GM18505 (cell line): ENCODE measurements around the gene TMEM120A.
"Not testable (repeated sequence)": the region's sequence is repeated elsewhere in the genome, so short reads cannot be mapped to it uniquely, and the experiment has no call there.

Experiments used
- ATAC-seq: cut with Tn5 transposase; IDR thresholded peaks from one replicate; pipeline ENCODE4 v1.9.1; 2021; ENCODE audit not compliant: unreplicated experiment
- POLR2A ChIP-seq: IDR thresholded peaks from 4 replicates; pipeline ENCODE4 v1.6.1; 2011; ENCODE audit warnings: borderline replicate concordance; ENCODE audit not compliant: insufficient read depth, insufficient read length; ENCODE audit errors: extremely low read depth

Gene TMEM120A

DNA sequence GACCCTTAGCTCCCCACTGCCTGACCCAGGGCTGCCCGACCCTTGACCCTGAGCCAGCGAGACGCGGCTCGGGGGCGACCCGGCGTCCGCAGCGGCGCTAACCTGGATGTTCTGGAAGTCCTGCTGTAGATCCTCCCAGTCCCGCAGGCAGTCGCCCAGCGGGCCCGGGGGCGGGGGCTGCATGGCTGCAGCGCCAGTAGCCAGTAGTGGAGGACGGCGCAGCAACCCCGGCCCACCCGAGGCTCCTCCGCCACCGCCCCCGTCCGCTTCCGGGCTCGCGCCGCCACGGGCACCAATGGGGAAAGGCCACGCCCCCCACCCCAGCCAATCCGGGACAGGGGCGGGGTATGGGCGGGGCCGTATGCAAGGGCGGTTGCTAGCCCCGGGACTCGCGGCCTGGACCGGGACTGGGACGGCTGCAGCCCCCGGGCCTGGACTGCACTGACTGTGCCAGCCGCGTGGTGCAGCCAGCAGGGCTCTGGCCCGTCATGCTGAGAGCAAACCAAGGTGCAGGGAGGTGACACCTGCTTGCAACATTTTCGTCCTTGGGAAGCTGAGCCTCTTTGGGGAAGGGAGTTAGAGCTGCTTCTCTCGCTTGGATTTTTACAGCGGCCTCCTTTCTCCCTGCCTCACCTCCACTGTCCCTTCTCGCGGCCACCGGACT lies at the start of gene TMEM120A:
Gene TMEM120A, minus strand, starts transcription at position 208 of the 664 bp plus-strand sequence. Its CDS starts 25 bp downstream, at position 183.
- peak; percentile 93 for ATAC-seq
- TF ChIP-seq POLR2A = peak; percentile 62

DNA sequence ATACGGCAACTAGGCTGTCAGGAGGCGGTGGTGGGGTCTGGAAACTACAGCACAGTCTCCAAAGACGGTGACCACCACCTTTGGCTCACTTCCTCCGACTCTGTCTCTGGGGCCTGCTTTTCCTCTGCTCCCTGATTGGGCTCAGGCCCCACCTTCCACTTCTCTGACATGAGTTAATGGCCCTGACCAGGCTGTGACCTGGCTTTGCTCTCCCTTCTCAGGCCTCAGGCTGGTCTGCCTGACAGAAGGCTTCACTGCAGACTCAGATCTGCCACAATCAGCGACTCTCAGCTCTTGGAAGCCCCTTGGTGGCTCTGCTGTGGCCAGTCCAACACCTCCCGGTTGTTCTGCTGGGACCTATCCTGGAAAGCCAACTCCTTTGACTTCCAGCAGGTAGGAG lies 45.7 kb upstream of the TMEM120A start:
- no peak for TF ChIP-seq POLR2A
- no peak for ATAC-seq

DNA sequence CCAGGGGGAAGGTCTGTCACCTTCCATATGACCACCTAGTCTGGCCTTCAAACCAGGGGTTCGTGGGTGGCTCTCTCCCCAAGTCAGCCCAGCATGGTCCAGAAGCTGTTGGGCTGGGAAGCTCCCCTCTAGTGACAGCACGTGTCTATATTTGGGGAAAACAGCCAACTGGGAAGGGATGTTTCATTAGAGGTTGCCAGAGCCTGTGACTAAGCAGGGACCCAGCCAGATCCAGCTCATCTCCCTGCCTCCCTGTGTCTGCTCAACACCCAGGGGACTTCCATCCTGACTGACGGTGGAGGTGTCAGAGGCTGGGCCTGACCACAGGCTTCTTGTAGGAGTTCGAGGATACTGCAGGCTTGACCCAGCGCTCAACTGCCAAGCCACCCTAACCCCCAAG lies 42.9 kb upstream of the TMEM120A start:
- no peak for ATAC-seq
- TF ChIP-seq POLR2A = no peak

DNA sequence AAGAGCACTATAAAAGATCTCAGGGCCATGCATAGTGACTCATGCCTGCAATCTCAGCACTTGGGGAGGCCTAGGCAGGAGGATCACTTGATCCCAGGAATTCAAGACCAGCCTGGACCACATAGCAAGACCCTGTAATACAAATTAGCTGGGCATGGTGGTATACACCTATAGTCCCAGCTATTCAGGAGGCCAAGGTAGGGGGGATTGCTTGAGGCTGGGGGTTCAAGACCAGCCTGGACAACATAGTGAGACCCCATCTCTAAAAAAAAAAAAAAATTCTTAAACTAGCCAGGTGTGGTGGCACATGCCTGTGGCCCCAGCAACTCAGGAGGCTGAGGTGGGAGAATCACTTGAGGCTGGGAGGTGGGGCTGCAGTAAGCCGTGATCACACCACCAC lies 37.6 kb upstream of the TMEM120A start:
- ATAC-seq = no peak
- no peak for TF ChIP-seq POLR2A

DNA sequence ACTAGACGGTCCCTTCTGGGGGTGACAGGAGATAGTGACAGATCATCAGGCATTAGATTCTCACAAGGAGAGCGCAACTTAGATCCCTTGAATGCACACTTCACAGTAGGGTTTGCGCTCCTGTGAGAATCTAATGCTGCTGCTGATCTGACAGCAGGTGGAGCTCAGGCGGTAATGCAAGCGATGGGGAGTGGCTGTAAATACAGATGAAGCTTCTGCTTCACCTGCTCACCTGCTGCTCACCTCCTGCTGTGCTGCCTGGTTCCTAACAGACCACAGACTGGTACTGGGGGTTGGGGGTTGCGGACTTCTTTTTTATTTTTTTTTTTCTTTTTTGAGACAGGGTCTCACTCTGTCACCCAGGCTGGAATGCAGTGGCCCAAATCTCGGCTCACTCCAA lies 35.3 kb upstream of the TMEM120A start:
- not testable (repeated sequence) for ATAC-seq

DNA sequence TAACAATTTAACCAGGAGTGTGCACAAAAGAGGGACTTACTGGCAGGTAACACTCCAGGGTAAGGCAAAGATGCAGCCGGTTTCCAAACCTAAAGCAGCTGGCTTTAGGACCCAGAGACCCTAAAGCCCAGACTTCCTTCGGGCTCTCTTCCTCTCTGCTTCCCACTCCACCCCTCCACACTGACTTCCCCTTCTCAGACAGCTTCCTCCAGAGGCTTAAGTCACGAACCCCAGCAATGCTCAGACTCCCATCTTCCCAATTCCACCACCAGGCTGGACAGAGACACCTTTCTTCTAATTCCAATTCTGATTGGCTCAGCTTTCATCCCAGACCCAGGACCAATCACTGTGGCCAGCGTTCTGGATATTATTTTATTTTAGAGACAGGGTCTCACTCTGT lies 28.6 kb upstream of the TMEM120A start:
- ATAC-seq = no peak
- no peak for TF ChIP-seq POLR2A

DNA sequence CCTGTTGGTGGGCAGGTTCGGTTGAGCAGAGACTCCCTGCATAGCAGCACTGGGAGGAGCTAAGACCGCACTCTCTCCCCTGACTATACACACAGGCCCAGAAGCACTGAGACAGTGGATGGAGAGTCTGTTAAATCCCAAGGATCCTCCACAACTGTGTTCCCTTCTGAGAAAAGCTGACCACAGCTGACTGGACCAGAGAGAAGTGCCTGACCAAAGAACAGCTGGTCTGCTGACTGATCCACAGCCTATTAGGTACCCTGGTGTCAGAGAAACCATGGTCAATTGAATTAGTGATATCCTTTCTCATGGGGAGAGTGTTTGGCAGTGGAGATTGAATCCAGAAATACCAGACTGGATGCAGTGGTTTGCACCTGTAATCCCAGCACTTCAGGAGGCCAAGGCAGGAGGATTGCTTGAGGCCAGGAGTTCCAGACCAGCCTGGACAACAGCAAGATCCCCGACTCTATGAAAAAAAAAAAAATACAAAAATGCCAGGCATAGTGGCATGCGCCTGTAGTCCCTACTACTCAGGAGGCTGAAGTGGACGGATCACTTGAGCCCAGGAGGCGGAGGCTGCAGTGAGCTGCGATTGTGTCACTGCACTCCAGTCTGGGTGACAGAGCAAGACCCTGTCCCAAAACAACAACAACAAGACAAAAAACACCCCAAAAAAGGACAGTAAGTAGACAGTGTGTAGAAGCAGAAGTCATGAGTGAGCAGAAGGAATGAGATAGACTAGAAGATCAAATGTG lies 27.8 kb upstream of the TMEM120A start:
- ATAC-seq = no peak
- no peak for TF ChIP-seq POLR2A

DNA sequence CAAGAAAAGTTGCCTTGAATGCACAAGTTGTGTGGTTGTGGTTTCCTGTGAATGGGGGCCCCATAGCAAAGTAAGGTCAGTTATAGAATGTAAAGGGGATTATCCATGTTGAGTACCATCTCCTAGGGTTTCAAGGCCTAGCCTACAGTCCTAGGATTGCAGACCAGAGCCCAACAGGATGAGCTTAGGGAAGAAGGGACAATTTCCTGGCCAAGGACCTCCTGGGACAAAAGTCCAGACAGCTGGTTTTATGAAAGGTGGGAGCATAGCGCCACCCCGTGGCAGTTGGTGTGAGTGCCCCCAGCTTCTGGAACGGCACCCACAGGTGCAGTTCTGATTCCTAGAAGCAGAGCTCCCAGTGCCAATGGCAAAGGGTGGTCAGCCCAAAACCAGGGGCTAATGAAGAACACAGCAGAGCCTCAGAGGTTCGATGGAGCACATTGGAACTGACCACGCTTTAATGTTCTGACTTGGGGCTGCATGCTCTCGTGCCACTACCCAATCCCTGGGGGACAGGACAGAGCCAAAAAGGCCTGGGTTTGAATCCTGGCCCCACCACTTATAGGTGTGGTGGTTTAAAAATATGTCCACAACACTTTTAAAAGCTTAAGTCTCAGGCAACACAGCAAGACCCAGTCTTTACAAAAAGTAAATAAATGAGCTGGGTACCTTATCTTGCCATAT lies 25.8 kb upstream of the TMEM120A start:
- TF ChIP-seq POLR2A = no peak
- ATAC-seq = no peak

DNA sequence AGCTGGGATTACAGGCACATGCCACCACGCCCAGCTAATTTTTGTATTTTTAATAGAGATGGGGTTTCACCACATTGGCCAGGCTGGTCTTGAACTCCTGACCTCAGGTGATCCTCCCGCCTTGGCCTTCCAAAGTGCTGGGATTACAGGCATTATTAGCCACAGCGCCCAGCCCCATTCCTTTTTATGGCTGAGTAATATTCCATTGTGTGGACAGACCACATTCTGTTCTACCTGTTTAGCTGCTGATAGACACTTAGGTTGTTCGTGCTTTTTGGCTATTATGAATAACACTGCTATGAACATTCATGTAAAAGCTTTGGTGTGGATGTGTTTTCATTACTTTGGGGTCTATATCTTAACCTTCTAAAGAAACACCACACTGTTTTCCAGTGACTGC lies 24.1 kb upstream of the TMEM120A start:
- not testable (repeated sequence) for ATAC-seq

DNA sequence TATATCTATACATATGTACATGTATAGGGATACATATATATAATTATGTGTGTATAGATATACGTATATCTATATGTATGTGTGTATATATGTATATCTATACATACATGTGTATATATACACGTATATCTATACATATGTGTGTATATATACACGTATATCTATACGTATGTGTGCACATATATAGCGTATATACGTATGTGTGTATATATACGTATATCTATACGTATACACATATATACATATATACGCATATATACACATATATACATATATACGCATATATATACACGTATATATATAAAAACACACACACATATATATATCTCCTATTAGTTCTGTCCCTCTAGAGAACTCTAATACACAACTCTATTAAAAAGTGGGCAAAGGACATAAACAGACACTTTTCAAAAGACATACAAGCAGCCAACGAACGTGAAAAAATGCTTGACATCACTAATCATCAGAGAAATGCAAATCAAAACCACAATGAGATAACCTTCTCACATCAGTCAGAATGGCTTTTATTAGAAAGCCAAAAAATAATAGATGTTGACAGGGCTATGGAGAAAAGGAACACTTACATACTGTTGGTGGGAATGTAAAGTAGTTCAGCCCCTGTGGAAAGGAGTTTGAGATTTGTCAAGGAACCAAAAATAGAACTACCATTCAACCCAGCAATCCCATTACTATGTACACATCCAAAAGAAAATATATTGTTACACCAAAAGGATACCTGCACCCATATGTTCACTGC lies 22.0 kb upstream of the TMEM120A start:
- no peak for TF ChIP-seq POLR2A
- no peak for ATAC-seq

DNA sequence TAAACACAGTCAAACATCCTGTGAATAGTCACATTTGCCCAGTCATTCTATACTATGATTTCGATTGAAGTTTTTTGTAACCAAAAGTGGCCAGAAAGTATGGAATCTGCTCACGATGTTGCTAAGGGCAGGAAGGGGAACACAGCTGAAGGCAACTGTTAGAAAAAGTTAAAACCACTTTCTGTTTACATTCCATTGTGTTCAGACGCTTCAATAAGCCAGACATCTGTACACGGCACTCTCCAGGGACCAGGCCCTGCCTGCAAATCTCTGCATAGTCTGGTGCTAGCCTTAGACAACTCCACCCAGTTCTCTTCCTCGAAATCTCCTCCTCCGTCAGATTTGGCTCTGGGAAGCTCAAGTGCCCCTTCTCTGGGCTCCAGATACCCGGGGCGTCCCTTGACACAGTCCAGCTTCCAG lies 17.1 kb upstream of the TMEM120A start:
- TF ChIP-seq POLR2A = no peak
- ATAC-seq = no peak

DNA sequence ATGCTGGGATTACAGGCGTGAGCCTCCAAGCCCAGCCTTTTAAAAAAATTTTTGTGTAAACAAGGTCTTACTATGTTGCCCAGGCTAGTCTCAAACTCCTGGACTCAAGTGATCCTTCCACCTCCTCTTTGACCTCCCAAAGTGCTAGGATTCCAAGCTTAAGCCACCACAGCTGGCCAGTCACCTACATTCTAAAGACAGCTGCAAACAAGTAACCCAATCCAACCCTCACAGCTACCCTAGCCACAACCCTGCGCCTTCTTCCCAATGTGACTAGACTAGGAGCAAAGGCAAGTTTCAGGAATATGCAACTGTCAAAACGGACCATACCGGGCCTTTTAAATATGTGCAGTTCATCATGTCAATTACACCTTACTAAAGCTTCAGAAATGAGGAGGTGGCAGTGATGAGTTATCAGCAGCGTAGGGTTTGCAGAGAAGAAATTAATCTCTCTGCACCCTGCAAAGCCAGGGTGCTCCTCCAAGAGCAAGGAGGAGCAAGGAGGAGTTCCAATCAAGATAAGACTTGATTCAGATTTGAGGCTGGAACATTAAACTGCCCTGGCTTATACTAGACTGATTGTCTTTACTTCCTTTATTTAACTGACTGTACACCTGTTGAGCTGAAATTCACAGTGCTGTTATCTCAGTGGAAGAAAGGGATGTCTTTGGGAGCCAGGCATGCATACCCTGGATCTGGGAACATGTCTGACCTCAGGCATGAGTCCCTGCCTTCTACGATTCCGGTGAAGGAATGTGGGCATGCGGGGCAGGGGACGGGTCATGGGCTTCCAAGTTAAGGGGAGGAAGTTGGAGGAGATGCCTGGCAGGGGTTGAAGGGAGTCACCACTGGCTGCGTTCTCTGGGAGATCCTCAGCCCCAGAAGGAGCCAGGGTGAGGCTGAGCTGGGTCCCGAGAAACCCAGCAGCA lies 15.5 kb upstream of the TMEM120A start:
- no peak for ATAC-seq
- TF ChIP-seq POLR2A = no peak

DNA sequence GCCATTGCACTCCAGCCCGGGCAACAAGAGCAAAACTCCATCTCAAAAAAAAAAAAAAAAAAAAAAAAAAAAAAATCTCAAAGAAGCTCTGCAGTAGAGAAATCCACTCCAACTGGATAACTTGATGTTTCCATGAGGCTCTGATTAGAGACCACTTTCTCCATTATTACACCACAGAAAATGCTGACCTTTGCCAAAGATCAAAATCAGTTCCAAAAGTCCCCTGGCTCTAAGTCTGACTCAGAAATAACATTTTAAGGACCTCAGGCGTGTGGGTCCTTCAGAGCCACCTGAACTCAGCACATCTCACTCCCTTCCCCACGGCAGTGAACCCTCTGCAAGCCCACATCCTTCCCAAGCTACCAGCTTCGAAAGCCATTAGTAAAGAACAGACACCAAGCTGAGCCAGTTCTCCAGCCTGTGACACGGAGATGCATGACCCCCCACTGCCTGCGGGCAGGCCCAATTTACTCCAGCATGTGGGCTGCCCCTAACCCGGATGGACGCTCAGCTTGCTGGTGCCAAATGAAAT lies 13.8 kb upstream of the TMEM120A start:
- no peak for TF ChIP-seq POLR2A
- no peak for ATAC-seq

DNA sequence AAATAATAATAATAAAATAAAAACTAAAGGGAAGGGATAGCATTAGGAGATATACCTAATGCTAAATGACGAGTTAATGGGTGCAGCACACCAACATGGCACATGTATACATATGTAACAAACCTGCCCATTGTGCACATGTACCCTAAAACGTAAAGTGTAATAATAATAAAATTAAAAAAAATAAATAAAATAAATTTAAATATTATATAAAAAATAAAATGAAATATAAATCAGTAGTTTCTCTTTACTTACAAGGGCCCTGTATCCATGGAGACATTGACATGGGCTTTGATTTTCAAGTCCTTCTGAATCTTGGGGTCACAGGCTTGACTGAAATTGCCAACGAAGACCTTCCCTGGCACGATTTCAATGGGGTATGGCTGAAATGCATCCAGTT lies 10.6 kb upstream of the TMEM120A start:
- ATAC-seq = not testable (repeated sequence)
